HG03045 (cell line): ENCODE data around the gene CMTM6.
"Not testable (repeated sequence)": the region's sequence is repeated elsewhere in the genome, so short reads cannot be mapped to it uniquely, and the experiment has no call there.

Experiments
- ATAC-seq: cut with Tn5 transposase; IDR thresholded peaks from one replicate; pipeline ENCODE4 v1.9.1; 2021; ENCODE audit warnings: mild to moderate bottlenecking, moderate library complexity; ENCODE audit not compliant: unreplicated experiment

CMTM6 gene

GRCh38 chr3:32502118-32502945 lies at the start of gene CMTM6:
Gene CMTM6, minus strand, starts transcription at chr3:32502852. Its CDS starts 107 bp downstream, at chr3:32502745.
- ATAC-seq: peak; percentile 79

GRCh38 chr3:32552013-32552412 lies 49.4 kb upstream of the CMTM6 start:
- no peak for ATAC-seq

- ATAC-seq: no peak
These were observed 48.8 kb upstream of the CMTM6 start for GRCh38 chr3:32551496-32551895.

- no peak for ATAC-seq
These were observed 48.4 kb upstream of the CMTM6 start for GRCh38 chr3:32551087-32551486.

GRCh38 chr3:32545305-32545704 lies 42.7 kb upstream of the CMTM6 start:
- ATAC-seq: no peak

GRCh38 chr3:32544894-32545293 lies 42.2 kb upstream of the CMTM6 start:
- ATAC-seq: no peak

- no peak for ATAC-seq
These were observed 40.2 kb upstream of the CMTM6 start for GRCh38 chr3:32542807-32543206.

- no peak for ATAC-seq
These were observed 38.2 kb upstream of the CMTM6 start for GRCh38 chr3:32540899-32541298.

- ATAC-seq: no peak
These were observed 29.8 kb upstream of the CMTM6 start for GRCh38 chr3:32532434-32532833.

- no peak for ATAC-seq
These were observed 28.5 kb upstream of the CMTM6 start for GRCh38 chr3:32531010-32531647.

- ATAC-seq: no peak
These were observed 23.1 kb upstream of the CMTM6 start for GRCh38 chr3:32525720-32526119.

- ATAC-seq: no peak
These were observed 20.0 kb upstream of the CMTM6 start for GRCh38 chr3:32522682-32523081.

GRCh38 chr3:32518921-32519320 lies 16.3 kb upstream of the CMTM6 start:
- not testable (repeated sequence) for ATAC-seq

GRCh38 chr3:32516751-32517150 lies 14.1 kb upstream of the CMTM6 start:
- ATAC-seq: peak; percentile 15

- ATAC-seq: no peak
These were observed 8.4 kb upstream of the CMTM6 start for GRCh38 chr3:32511005-32511404.

GRCh38 chr3:32510075-32510724 lies 7.5 kb upstream of the CMTM6 start:
- peak; percentile 74 for ATAC-seq

GRCh38 chr3:32508711-32509110 lies 6.1 kb upstream of the CMTM6 start:
- no peak for ATAC-seq

- no peak for ATAC-seq
These were observed 3.8 kb upstream of the CMTM6 start for GRCh38 chr3:32506466-32506865.

- ATAC-seq: no peak
These were observed 264 bp upstream of the CMTM6 start for GRCh38 chr3:32502946-32503286.

- no peak for ATAC-seq
These were observed 902 bp downstream of the CMTM6 start for GRCh38 chr3:32501783-32502117.

GRCh38 chr3:32500880-32501782 lies 1.5 kb downstream of the CMTM6 start:
- ATAC-seq: no peak
